WTC11 (cell line): ENCODE measurements around the gene DSE. TPM values are rescaled to one million over a fixed set of nuclear protein-coding genes. Genes with fewer than 3 reads are reported as not detected.

Experiments
- ATAC-seq: fragments of 200-7000 bp; cut with Tn5 transposase; 2 replicates; pipeline ENCODE4 v1.10.0; 2021; ENCODE audit warnings: mild to moderate bottlenecking, moderate library complexity
- Bru-seq: library from RNA; stranded (reverse); fragments of 400-500 nt; gene quantifications from one replicate; lab custom pipeline; 2021; lab: Mats Ljungman, UMichigan
- CTCF ChIA-PET: fragments of 300-600 bp; sonication (Branson Sonifier 250); formaldehyde crosslinking; loops from one replicate; lab custom pipeline; 2021; ENCODE audit warnings: antibody characterized with exemption; lab: Charles Lee
- POLR2A ChIA-PET: fragments of 350-600 bp; sonication (Branson Sonifier 250); formaldehyde crosslinking; loops from one replicate; lab custom pipeline; 2021; ENCODE audit warnings: antibody characterized with exemption; lab: Charles Lee
- DNase-seq: peaks from one replicate; pipeline ENCODE4 v3.0.0; 2021; ENCODE audit warnings: low spot score
- H3K27ac Mint-ChIP-seq: 2 replicates; pipeline ENCODE4 v1.8.0; 2021; ENCODE audit warnings: mixed read lengths
- H3K27me3 Mint-ChIP-seq: 2 replicates; pipeline ENCODE4 v1.8.0; 2021; ENCODE audit warnings: low read depth, mild to moderate bottlenecking, moderate library complexity, mixed read lengths
- H3K36me3 Mint-ChIP-seq: 2 replicates; pipeline ENCODE4 v1.8.0; 2021; ENCODE audit warnings: mixed read lengths
- H3K4me1 Mint-ChIP-seq: 2 replicates; pipeline ENCODE4 v1.8.0; 2022; ENCODE audit warnings: mixed read lengths
- H3K4me3 Mint-ChIP-seq: 2 replicates; pipeline ENCODE4 v1.8.0; 2021; ENCODE audit warnings: mild to moderate bottlenecking, moderate library complexity, mixed read lengths
- H3K9me3 Mint-ChIP-seq: 2 replicates; pipeline ENCODE4 v1.8.0; 2021; ENCODE audit warnings: mixed read lengths
- CREM ChIP-seq: sonication (generic); formaldehyde crosslinking; IDR thresholded peaks from 2 replicates; pipeline ENCODE4 v1.8.1; 2022; ENCODE audit warnings: mild to moderate bottlenecking, missing genetic modification reagents, moderate library complexity
- ESRRA ChIP-seq: sonication (generic); formaldehyde crosslinking; IDR thresholded peaks from 2 replicates; pipeline ENCODE4 v1.8.1; 2022; ENCODE audit warnings: mild to moderate bottlenecking, missing genetic modification reagents, borderline replicate concordance
- ETV6 ChIP-seq: sonication (generic); formaldehyde crosslinking; IDR thresholded peaks from 2 replicates; pipeline ENCODE4 v1.8.1; 2022; ENCODE audit warnings: mild to moderate bottlenecking, missing genetic modification reagents
- HMGA2 ChIP-seq: fragments of 250-450 bp; sonication (Bioruptor Pico); IDR thresholded peaks from 2 replicates; pipeline ENCODE4 v1.4.0; 2021; ENCODE audit warnings: mild to moderate bottlenecking, moderate library complexity
- MYBL2 ChIP-seq: sonication (generic); formaldehyde crosslinking; IDR thresholded peaks from 2 replicates; pipeline ENCODE4 v1.8.1; 2023; ENCODE audit warnings: mild to moderate bottlenecking, moderate library complexity, missing genetic modification reagents
- SMAD4 ChIP-seq: sonication (generic); formaldehyde crosslinking; IDR thresholded peaks from 2 replicates; pipeline ENCODE4 v1.8.0; 2022; ENCODE audit warnings: mild to moderate bottlenecking, missing genetic modification reagents
- SP1 ChIP-seq: sonication (generic); formaldehyde crosslinking; conservative IDR thresholded peaks from 2 replicates; pipeline ENCODE4 v1.8.1; 2022; ENCODE audit warnings: missing genetic modification reagents
- TEAD1 ChIP-seq: sonication (generic); formaldehyde crosslinking; IDR thresholded peaks from 2 replicates; pipeline ENCODE4 v1.8.0; 2022; ENCODE audit warnings: mild to moderate bottlenecking, missing genetic modification reagents
- ZNF232 ChIP-seq: sonication (generic); formaldehyde crosslinking; IDR thresholded peaks from 2 replicates; pipeline ENCODE4 v1.8.0; 2022; ENCODE audit warnings: mild to moderate bottlenecking, missing genetic modification reagents
- ZNF263 ChIP-seq: sonication (generic); formaldehyde crosslinking; IDR thresholded peaks from 2 replicates; pipeline ENCODE4 v1.8.1; 2022; ENCODE audit warnings: low read depth, mild to moderate bottlenecking, moderate library complexity, missing genetic modification reagents
- ZNF317 ChIP-seq: sonication (generic); formaldehyde crosslinking; IDR thresholded peaks from 2 replicates; pipeline ENCODE4 v1.8.1; 2023; ENCODE audit warnings: low read depth, mild to moderate bottlenecking, moderate library complexity, missing genetic modification reagents, borderline replicate concordance
- ZNF416 ChIP-seq: fragments of 250-450 bp; sonication (Bioruptor Pico); IDR thresholded peaks from 2 replicates; pipeline ENCODE4 v1.9.0; 2021; ENCODE audit warnings: mild to moderate bottlenecking, inconsistent platforms
- ZNF423 ChIP-seq: fragments of 250-450 bp; sonication (Bioruptor Pico); IDR thresholded peaks from 2 replicates; pipeline ENCODE4 v2.1.2; 2022; ENCODE audit warnings: mild to moderate bottlenecking, moderate library complexity
- long read RNA-seq, 3 experiments: library from RNA in 1 of 3; library from capped mRNA in 1 of 3; library from polyadenylated mRNA in 1 of 3; unstranded in 2 of 3; stranded (forward) in 1 of 3; transcript quantifications; one replicate each; pipeline ENCODE4 v2.0.0, GENCODE V29; 2021
- total RNA-seq: library from RNA; stranded (reverse); gene quantifications from 3 replicates; pipeline ENCODE4 v1.2.3, GENCODE V29; 2021
- TF ChIP-seq, protein P1 (sequence below): sonication (generic); formaldehyde crosslinking; IDR thresholded peaks from 2 replicates; pipeline ENCODE4 v1.8.1; 2023; ENCODE audit warnings: mild to moderate bottlenecking, moderate library complexity, missing genetic modification reagents
- TF ChIP-seq, protein P2 (sequence below): fragments of 250-450 bp; sonication (Bioruptor Pico); IDR thresholded peaks from 2 replicates; pipeline ENCODE4 v1.9.0; 2021; ENCODE audit warnings: mild to moderate bottlenecking
- TF ChIP-seq, protein P3 (sequence below): sonication (generic); formaldehyde crosslinking; IDR thresholded peaks from 2 replicates; pipeline ENCODE4 v1.8.0; 2022; ENCODE audit warnings: mild to moderate bottlenecking, missing genetic modification reagents
- TF ChIP-seq, protein P4 (sequence below): fragments of 250-450 bp; sonication (Bioruptor Pico); IDR thresholded peaks from 2 replicates; pipeline ENCODE4 v2.1.2; 2022; ENCODE audit warnings: mild to moderate bottlenecking, moderate library complexity
- TF ChIP-seq, protein P5 (sequence below): sonication (generic); formaldehyde crosslinking; IDR thresholded peaks from 2 replicates; pipeline ENCODE4 v1.8.0; 2023; ENCODE audit warnings: mild to moderate bottlenecking, missing genetic modification reagents
- TF ChIP-seq, protein P6 (sequence below): sonication (generic); formaldehyde crosslinking; IDR thresholded peaks from 2 replicates; pipeline ENCODE4 v1.8.1; 2023; ENCODE audit warnings: mild to moderate bottlenecking, missing genetic modification reagents, borderline replicate concordance
- TF ChIP-seq, protein P7 (sequence below): sonication (generic); formaldehyde crosslinking; IDR thresholded peaks from 2 replicates; pipeline ENCODE4 v1.8.1; 2023; ENCODE audit warnings: mild to moderate bottlenecking, missing genetic modification reagents, moderate library complexity

Gene DSE
- total RNA-seq (66.3 to 78.3 TPM (median 71.2 TPM) in 3 replicates), Bru-seq, nascent RNA (percentile 70 among the genes with signal in this experiment)
- long read RNA-seq, experiment 1, full-length matches to known transcripts: 124 of 171 reads
- long read RNA-seq, experiment 1, partial matches to known transcripts: 39 of 171 reads
- long read RNA-seq, experiment 1, other reads (novel, unspliced or antisense): 8 of 171 reads
- long read RNA-seq, experiment 2, full-length matches to known transcripts: 24 of 43 reads
- long read RNA-seq, experiment 2, partial matches to known transcripts: 9 of 43 reads
- long read RNA-seq, experiment 2, other reads (novel, unspliced or antisense): 10 of 43 reads
- long read RNA-seq, experiment 3, partial matches to known transcripts: 2 of 2 reads
- long read RNA-seq, experiment 3, other reads (novel, unspliced or antisense): 0 of 2 reads

DNA sequence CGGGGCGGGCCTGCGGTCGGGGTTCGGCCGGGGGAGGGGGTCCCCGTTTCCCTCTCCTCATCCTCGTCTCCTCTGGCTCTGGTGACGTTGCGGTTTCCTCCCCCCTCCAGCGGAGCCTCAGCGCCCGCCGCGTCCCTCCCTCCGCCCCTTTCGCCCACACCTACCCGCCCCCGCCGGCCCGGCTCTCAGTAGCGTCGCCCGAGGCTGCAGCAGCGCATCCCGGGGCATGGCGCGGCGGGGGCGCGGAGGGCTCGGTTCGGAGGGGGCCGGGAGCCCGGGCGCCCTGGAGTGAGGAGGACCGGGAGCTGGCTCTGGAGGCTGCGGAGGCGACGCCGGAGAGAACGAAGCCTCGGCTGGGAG is at the start of gene DSE:
DSE (plus strand) TSS at position 188 of the 360 bp plus-strand sequence. CDS start 28,304 bp downstream, outside the sequence.
- TF ChIP-seq, protein P1, sequence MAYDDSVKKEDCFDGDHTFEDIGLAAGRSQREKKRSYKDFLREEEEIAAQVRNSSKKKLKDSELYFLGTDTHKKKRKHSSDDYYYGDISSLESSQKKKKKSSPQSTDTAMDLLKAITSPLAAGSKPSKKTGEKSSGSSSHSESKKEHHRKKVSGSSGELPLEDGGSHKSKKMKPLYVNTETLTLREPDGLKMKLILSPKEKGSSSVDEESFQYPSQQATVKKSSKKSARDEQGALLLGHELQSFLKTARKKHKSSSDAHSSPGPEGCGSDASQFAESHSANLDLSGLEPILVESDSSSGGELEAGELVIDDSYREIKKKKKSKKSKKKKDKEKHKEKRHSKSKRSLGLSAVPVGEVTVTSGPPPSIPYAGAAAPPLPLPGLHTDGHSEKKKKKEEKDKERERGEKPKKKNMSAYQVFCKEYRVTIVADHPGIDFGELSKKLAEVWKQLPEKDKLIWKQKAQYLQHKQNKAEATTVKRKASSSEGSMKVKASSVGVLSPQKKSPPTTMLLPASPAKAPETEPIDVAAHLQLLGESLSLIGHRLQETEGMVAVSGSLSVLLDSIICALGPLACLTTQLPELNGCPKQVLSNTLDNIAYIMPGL (CRISPR knock-in tag): peak; percentile 89; the same call in 1 of the 2 replicates
- TF ChIP-seq, protein P2, sequence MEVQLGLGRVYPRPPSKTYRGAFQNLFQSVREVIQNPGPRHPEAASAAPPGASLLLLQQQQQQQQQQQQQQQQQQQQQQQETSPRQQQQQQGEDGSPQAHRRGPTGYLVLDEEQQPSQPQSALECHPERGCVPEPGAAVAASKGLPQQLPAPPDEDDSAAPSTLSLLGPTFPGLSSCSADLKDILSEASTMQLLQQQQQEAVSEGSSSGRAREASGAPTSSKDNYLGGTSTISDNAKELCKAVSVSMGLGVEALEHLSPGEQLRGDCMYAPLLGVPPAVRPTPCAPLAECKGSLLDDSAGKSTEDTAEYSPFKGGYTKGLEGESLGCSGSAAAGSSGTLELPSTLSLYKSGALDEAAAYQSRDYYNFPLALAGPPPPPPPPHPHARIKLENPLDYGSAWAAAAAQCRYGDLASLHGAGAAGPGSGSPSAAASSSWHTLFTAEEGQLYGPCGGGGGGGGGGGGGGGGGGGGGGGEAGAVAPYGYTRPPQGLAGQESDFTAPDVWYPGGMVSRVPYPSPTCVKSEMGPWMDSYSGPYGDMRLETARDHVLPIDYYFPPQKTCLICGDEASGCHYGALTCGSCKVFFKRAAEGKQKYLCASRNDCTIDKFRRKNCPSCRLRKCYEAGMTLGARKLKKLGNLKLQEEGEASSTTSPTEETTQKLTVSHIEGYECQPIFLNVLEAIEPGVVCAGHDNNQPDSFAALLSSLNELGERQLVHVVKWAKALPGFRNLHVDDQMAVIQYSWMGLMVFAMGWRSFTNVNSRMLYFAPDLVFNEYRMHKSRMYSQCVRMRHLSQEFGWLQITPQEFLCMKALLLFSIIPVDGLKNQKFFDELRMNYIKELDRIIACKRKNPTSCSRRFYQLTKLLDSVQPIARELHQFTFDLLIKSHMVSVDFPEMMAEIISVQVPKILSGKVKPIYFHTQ: no peak
- TF ChIP-seq, protein P3, sequence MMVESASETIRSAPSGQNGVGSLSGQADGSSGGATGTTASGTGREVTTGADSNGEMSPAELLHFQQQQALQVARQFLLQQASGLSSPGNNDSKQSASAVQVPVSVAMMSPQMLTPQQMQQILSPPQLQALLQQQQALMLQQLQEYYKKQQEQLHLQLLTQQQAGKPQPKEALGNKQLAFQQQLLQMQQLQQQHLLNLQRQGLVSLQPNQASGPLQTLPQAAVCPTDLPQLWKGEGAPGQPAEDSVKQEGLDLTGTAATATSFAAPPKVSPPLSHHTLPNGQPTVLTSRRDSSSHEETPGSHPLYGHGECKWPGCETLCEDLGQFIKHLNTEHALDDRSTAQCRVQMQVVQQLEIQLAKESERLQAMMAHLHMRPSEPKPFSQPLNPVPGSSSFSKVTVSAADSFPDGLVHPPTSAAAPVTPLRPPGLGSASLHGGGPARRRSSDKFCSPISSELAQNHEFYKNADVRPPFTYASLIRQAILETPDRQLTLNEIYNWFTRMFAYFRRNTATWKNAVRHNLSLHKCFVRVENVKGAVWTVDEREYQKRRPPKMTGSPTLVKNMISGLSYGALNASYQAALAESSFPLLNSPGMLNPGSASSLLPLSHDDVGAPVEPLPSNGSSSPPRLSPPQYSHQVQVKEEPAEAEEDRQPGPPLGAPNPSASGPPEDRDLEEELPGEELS: 0 out of 2 replicates have a peak, but pooled peaks have one; percentile 22
- TF ChIP-seq TEAD1 (CRISPR knock-in tag): 0 out of 2 replicates have a peak, but pooled peaks have one; percentile 21
- peak; percentile 86; the same call in 1 of the 2 replicates for TF ChIP-seq ZNF232 (CRISPR knock-in tag)
- peak; percentile 92 for TF ChIP-seq ZNF423
- no peak for TF ChIP-seq ESRRA
- TF ChIP-seq, protein P4, sequence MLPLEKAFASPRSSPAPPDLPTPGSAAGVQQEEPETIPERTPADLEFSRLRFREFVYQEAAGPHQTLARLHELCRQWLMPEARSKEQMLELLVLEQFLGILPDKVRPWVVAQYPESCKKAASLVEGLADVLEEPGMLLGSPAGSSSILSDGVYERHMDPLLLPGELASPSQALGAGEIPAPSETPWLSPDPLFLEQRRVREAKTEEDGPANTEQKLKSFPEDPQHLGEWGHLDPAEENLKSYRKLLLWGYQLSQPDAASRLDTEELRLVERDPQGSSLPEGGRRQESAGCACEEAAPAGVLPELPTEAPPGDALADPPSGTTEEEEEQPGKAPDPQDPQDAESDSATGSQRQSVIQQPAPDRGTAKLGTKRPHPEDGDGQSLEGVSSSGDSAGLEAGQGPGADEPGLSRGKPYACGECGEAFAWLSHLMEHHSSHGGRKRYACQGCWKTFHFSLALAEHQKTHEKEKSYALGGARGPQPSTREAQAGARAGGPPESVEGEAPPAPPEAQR: no peak
- TF ChIP-seq, protein P5, sequence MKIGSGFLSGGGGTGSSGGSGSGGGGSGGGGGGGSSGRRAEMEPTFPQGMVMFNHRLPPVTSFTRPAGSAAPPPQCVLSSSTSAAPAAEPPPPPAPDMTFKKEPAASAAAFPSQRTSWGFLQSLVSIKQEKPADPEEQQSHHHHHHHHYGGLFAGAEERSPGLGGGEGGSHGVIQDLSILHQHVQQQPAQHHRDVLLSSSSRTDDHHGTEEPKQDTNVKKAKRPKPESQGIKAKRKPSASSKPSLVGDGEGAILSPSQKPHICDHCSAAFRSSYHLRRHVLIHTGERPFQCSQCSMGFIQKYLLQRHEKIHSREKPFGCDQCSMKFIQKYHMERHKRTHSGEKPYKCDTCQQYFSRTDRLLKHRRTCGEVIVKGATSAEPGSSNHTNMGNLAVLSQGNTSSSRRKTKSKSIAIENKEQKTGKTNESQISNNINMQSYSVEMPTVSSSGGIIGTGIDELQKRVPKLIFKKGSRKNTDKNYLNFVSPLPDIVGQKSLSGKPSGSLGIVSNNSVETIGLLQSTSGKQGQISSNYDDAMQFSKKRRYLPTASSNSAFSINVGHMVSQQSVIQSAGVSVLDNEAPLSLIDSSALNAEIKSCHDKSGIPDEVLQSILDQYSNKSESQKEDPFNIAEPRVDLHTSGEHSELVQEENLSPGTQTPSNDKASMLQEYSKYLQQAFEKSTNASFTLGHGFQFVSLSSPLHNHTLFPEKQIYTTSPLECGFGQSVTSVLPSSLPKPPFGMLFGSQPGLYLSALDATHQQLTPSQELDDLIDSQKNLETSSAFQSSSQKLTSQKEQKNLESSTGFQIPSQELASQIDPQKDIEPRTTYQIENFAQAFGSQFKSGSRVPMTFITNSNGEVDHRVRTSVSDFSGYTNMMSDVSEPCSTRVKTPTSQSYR (CRISPR knock-in tag): 0 out of 2 replicates have a peak, but pooled peaks have one; percentile 26
- TF ChIP-seq ZNF416 (CRISPR knock-in tag): no peak
- TF ChIP-seq HMGA2: no peak
- TF ChIP-seq, protein P6, sequence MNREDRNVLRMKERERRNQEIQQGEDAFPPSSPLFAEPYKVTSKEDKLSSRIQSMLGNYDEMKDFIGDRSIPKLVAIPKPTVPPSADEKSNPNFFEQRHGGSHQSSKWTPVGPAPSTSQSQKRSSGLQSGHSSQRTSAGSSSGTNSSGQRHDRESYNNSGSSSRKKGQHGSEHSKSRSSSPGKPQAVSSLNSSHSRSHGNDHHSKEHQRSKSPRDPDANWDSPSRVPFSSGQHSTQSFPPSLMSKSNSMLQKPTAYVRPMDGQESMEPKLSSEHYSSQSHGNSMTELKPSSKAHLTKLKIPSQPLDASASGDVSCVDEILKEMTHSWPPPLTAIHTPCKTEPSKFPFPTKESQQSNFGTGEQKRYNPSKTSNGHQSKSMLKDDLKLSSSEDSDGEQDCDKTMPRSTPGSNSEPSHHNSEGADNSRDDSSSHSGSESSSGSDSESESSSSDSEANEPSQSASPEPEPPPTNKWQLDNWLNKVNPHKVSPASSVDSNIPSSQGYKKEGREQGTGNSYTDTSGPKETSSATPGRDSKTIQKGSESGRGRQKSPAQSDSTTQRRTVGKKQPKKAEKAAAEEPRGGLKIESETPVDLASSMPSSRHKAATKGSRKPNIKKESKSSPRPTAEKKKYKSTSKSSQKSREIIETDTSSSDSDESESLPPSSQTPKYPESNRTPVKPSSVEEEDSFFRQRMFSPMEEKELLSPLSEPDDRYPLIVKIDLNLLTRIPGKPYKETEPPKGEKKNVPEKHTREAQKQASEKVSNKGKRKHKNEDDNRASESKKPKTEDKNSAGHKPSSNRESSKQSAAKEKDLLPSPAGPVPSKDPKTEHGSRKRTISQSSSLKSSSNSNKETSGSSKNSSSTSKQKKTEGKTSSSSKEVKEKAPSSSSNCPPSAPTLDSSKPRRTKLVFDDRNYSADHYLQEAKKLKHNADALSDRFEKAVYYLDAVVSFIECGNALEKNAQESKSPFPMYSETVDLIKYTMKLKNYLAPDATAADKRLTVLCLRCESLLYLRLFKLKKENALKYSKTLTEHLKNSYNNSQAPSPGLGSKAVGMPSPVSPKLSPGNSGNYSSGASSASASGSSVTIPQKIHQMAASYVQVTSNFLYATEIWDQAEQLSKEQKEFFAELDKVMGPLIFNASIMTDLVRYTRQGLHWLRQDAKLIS (CRISPR knock-in tag): peak; percentile 71; the same call in 1 of the 2 replicates
- peak; percentile 86 for TF ChIP-seq MYBL2 (CRISPR knock-in tag)
- TF ChIP-seq ZNF317 (CRISPR knock-in tag): no peak
- TF ChIP-seq, protein P7, sequence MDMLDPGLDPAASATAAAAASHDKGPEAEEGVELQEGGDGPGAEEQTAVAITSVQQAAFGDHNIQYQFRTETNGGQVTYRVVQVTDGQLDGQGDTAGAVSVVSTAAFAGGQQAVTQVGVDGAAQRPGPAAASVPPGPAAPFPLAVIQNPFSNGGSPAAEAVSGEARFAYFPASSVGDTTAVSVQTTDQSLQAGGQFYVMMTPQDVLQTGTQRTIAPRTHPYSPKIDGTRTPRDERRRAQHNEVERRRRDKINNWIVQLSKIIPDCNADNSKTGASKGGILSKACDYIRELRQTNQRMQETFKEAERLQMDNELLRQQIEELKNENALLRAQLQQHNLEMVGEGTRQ: no peak; the same call in none of the 2 replicates
- TF ChIP-seq ETV6 (CRISPR knock-in tag): peak; percentile 44; the same call in 1 of the 2 replicates
- TF ChIP-seq SMAD4 (CRISPR knock-in tag): no peak
- TF ChIP-seq CREM (CRISPR knock-in tag): peak; percentile 73; the same call in 1 of the 2 replicates
- peak; percentile 77 for TF ChIP-seq SP1 (CRISPR knock-in tag)
- 0 out of 2 replicates have a peak, but pooled peaks have one; percentile 18 for TF ChIP-seq ZNF263 (CRISPR knock-in tag)
- TF ChIP-seq, all 79 proteins: peak for 12
- peak; percentile 89 for DNase-seq
- H3K27ac Mint-ChIP-seq: peak within 1 kb of the TSS; percentile 92
- peak within 1 kb of the TSS; percentile 84 for H3K4me3 Mint-ChIP-seq
- peak; percentile 83 for ATAC-seq
- peaks cover 53% of the 10 kb centered on the region for H3K4me1 Mint-ChIP-seq
- CTCF ChIA-PET: interaction anchor here (0.9 to 3.1 kb wide), 4 partner anchors 23 to 195 kb away, joined by 3 to 24 read pairs (median 6); partner anchors contain the start of gene TSPYL1
- POLR2A ChIA-PET: interaction anchor here (0.7 to 2.3 kb wide), 8 partner anchors 47 to 201 kb away, joined by 3 to 15 read pairs (median 4); partner anchors contain the start of genes CALHM5, RWDD1 and TSPYL1
- H3K36me3 Mint-ChIP-seq: peaks cover 7% of the 10 kb centered on the region
- no peaks in the 10 kb centered on the region for H3K9me3 Mint-ChIP-seq
- H3K27me3 Mint-ChIP-seq: no peaks in the 10 kb centered on the region
